DMS 273 (cell line): Measurements from ENCODE around the gene G6PD.
"Not testable (repeated sequence)": the region's sequence is repeated elsewhere in the genome, so short reads cannot be mapped to it uniquely, and the experiment has no call there.

ENCODE experiments used
- DNase-seq: peaks from one replicate; lab custom pipeline; 2025; ENCODE audit not compliant: unreplicated experiment; lab: John Stamatoyannopoulos, UW

The G6PD gene

DNA sequence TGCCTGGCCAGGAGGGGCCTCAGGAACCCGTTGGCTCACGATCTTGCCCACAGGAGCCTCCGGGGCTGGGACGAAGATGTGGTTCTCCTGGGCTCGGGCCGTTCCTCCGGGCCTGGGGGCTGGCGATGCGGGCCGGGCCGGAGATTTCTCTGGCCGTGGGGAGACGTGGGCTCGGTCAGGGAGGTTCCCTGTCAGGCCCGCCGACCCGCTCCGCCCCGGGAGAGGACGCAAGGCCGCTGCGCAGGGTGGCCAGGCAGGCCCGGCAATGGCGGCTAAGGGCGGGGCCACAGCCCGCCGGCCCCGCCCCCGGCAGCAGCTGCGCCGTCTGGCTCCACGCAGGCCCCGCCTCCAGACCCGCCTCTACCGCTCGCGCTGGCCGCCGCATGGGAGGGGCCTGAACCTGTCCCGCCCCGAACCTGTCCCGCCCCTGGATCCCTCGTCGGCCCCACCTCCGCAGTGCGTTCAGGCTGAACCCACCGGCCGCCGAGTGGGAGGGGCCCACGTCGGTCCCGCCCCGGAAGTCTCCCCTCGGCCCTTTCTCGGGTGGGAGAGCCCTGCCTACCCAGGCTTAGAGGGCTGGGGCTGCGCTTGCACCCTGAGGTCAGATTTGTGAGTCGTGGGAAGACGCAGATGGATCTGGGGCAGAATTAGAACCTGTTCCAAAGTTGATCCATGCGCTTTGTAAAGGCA, 30.5 kb downstream of the G6PD start, which contains the start of gene FAM3A:
FAM3A (minus strand) TSS at position 267 of the 690 bp plus-strand sequence. CDS start 460 bp downstream, outside the sequence.
- peak; percentile 93 for DNase-seq

DNA sequence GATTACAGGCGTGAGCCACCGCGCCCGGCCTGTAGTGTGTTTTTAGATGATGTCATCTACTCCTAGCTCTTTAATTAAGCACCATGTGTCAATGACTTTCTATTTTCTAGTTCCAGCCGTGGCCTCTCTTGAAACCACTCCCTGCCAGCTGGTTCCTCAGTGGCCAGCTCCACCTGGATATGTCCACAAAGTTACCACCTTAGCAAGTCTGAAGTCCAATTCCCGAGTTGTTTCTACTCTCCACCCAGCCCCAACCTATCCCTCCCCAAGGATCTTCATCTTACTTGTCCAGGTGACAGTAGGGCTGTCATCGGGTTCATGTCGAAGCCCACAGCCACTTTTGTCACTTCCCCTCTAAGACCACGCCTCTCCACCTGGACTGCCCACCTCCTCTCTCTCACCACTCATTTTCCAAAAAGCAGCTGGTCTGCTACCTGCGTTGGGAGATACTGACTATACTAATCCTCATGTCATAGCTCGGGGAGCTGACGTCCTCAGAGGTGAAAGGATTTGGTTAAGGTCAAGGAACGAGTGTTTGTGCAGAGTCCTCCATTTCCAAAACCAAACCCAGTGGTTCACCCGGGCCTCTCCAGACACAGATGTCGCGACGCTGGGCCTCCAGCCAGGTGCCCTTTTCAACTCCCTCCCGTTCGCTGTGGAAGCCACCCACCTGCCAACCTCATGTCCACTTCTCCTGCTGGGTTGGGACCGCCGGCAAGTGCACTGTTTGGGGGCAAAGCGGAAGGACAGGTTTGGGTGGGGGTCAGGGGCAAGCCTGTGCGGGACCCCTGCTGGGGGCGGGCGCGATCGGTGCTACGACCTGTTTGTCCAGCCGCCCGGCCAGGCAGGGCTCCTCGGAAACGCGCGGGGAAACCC, 31.3 kb downstream of the G6PD start:
- DNase-seq: peak; percentile 72

GRCh38 chrX:154513716-154514115, 32.9 kb downstream of the G6PD start:
- no peak for DNase-seq

GRCh38 chrX:154512879-154513553, 33.6 kb downstream of the G6PD start:
- no peak for DNase-seq

DNA sequence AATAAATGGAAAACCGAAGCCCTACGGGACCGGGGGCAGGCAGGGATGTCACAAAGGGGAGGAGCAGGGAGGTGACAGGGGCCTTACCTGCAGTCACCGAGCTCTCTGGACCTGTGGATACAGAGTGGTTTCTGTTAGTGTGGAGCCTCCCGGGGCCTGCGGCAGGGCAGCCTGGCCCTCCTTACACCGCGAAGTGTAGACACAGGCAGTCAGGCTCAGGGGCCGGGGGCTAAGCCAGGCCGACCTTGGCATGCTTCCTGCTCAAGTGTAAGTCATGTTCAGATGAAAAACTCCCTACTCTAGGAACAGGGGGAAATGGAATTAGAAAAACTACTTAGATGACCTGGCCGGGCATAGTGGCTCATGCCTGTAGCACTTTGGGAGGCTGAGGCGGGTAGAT, 34.9 kb downstream of the G6PD start:
- no peak for DNase-seq

GRCh38 chrX:154509455-154509854, 37.2 kb downstream of the G6PD start:
- no peak for DNase-seq

GRCh38 chrX:154508384-154508745, 38.3 kb downstream of the G6PD start:
- DNase-seq: no peak

DNA sequence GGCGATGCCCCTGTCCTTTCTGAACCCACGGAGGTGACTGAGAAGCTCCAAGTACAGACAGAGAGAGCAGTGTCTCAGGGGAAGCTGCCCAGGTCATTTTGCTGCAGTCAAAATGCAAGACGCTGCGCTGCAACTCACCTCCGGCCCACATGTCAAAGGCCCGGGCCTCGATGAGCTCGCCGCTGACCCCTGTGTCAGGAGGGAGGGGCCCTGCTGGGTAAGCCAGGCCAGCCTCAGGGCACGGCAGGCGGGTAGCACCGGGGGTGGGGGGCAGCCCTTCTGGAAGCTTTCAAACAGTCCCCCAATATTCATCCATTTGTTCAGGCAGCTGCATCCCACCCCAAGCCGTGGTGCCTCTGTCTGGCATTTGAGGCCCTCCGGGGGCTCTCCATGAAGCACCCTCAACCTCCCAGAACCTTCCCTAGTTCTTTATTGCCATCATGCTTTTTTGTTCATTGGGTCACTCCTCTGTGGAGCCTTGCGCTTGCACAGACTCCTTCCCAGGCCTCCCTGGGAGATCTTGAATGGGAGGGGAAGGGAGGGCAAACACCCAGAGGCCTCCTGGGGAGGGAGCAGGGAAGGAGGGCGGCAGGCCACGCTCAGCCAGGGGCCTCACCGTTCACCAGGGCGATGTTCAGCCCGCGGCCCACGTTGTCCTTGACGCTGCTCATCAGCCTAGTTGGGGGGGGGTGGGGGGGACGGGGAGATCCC, 38.8 kb downstream of the G6PD start:
- DNase-seq: no peak

DNA sequence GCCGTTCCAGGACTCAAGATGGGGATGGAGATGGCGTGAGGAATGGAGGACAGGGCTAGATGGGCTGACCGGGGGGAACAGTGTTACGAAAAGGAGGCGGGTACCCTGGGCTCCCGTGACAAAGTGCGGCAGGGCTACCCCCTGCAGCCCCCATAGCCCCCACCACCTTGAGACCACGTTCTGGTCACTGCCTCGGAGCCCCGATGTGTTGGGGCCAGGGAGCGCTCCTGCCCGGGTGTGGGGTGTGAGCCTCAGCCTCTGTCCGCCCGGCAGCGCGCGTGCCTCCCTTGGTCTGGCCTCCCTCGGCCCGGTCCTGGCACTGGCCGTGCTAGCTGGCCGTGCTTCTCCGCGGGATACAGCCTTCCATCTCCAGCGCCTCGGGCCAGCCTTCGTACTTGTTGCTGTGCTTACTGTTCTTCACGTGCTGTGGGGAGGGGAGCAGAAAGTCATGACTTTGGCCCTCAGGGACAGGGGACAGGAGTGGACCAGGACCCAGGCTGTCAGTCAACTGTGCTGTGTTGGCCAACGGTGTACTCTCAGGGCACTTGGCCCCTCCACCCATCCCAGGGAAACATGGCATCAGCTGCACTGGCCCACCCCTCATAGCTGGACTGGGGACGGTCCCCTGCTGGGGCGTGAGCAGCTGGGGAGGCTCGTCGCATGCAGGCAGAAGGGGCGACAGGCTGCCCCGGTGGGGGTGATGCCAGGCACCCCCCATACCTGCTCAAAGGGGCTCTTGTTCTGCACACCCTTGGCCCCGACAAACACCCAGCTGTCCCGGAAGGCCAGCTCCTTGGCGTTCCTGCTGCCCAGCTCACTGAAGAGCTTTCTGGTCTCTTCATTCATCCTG, 39.9 kb downstream of the G6PD start:
- no peak for DNase-seq

- DNase-seq: no peak
These were observed 40.9 kb downstream of the G6PD start for GRCh38 chrX:154505734-154506133.

DNA sequence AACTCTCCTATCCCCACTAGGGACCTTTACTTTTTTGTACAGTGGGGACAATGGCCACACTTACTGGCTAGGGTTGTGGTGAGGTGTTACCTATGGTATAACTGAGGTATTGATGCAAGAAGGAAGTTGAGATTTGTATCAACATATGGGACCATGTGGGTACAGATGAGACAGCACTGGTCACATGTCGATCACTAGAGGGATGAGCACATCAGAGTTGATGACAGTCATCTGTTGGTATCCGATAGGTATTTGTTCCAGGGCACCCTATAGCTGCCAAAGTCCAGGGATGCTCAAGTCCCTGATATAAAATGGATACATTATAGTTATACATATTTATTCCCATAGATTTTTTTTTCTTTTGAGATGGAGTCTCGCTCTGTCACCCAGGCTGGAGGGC, 43.7 kb downstream of the G6PD start:
- no peak for DNase-seq

GRCh38 chrX:154502098-154502497, 44.5 kb downstream of the G6PD start:
- no peak for DNase-seq

GRCh38 chrX:154501423-154501822, 45.2 kb downstream of the G6PD start:
- DNase-seq: not testable (repeated sequence)

DNA sequence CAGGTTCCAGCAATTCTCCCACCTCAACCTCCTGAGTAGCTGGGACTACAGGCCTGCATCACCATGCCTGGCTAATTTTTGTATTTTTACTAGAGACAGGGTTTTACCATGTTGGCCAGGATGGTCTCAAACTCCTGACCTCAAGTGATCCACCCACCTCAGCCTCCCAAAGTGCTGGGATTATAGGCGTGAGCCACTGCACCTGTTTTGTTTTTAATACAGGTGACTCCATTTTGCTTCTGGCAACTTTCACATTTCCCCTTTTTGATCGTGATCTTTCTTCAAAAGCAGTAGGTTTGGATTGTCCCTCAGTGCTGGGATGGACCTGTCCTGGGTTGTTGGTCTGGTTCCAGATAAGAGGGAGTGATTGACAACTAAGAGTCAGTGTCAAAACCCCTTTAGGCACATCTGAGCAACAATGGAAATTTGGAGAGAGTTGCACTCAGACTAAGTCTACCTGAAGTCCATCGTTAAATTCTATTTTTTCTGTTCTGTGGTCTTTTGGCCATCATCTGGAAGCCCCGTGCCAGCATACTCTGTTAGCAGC, 50.0 kb downstream of the G6PD start:
- DNase-seq: not testable (repeated sequence)

GRCh38 chrX:154495472-154495922, 51.1 kb downstream of the G6PD start:
- DNase-seq: no peak

GRCh38 chrX:154494715-154495114, 51.9 kb downstream of the G6PD start:
- DNase-seq: no peak

DNA sequence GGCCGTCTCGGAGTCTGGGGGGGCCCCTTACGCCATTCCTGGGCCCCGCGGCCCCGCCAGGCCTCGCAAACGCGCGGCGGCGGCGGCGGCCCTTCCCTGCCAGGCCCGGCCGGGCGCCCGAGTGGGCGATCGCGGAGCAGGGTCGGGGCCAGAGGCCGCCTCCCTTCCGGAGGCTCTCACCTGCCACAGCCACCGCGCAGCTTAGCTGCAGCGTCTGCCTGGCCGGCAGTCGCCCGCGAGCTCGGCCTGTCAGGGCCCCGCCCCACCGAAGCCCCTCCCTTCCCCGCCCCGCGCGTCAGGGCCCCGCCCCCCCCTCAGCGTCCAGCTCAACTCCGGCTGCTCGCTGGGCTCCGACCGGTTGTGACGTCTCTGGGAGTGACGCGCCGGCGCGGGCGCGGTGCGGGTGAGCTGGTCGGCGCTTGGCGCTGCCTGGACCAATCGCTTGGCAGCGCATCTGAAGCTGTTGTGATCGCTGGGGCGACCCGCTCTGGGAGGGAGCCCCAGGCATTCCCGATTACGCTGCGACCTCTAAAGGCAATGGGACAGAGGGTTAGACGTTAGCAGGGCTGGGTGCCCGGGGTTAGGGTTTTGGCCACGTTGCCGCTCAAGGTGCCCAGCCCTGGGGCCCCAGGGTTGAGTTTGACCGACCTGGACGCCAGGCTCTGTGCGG, 56.1 kb downstream of the G6PD start, which contains the start of gene SLC10A3:
SLC10A3 (minus strand) TSS at position 216 of the 670 bp plus-strand sequence. CDS start 1,689 bp downstream, outside the sequence.
- DNase-seq: peak; percentile 98

DNA sequence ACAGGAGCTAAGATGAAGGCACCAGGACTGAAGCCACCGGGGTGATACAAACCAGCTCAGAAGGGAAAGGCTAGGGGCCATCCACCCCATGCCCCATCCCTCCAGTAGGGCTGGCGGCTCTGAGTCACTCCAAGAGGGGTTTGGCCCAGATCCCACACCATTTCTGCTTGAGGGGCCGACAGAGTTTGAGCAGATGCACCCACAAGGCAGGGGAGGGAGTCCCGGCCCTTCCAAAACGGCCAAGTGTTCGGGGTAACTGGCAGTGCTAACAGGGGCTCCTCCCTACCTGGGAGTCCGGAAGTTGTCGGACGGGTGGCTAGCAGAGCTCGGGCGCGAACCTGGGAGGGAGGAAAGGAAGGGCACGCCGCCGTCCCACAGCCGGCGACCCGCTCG, 56.6 kb downstream of the G6PD start:
- peak; percentile 74 for DNase-seq

- no peak for DNase-seq
These were observed 57.5 kb downstream of the G6PD start for GRCh38 chrX:154489182-154489581.
